Measurements from ENCODE around the gene ATF7IP2.

- TF ChIP-seq ZNF563 (CRISPR knock-in tag; IDR thresholded peaks at IDR 0.05) (no peak), HCFC1 (IDR thresholded peaks at IDR 0.05; ENCODE audit: low read depth, low read length) (no peak), ZNF12 (CRISPR knock-in tag; IDR thresholded peaks at IDR 0.05) (no peak), HOXA7 (CRISPR knock-in tag; IDR thresholded peaks at IDR 0.05) (no peak), TP53 (CRISPR knock-in tag; conservative IDR thresholded peaks at IDR 0.05) (no peak), FOXA1 (IDR thresholded peaks at IDR 0.05) (no peak), FOXA1 (CRISPR knock-in tag; IDR thresholded peaks at IDR 0.05) (no peak), EP300 (IDR thresholded peaks at IDR 0.05; ENCODE audit: low read depth in 2 of 2, low read length in 2 of 2) (no peak), EP300 (CRISPR knock-in tag; IDR thresholded peaks at IDR 0.05; ENCODE audit: borderline replicate concordance) (no peak), ZNF776 (CRISPR knock-in tag; IDR thresholded peaks at IDR 0.05) (no peak), SP1 (IDR thresholded peaks at IDR 0.05) (no peak), SP1 (CRISPR knock-in tag; IDR thresholded peaks at IDR 0.05) (no peak), KAT7 (CRISPR knock-in tag; IDR thresholded peaks at IDR 0.05; ENCODE audit: borderline replicate concordance) (no peak), SIX4 (CRISPR knock-in tag; IDR thresholded peaks at IDR 0.05) (no peak), ZNF121 (CRISPR knock-in tag; IDR thresholded peaks at IDR 0.05) (no peak)
Observed at GRCh38 chr16:10500582-10500981, 114.7 kb downstream of the ATF7IP2 start.
